HG03095 (cell line): Measurements from ENCODE around the gene CHSY1.

Source experiments
- ATAC-seq: cut with Tn5 transposase; IDR thresholded peaks from one replicate; pipeline ENCODE4 v1.9.1; 2021; ENCODE audit warnings: moderate library complexity; ENCODE audit not compliant: unreplicated experiment

CHSY1 gene

DNA sequence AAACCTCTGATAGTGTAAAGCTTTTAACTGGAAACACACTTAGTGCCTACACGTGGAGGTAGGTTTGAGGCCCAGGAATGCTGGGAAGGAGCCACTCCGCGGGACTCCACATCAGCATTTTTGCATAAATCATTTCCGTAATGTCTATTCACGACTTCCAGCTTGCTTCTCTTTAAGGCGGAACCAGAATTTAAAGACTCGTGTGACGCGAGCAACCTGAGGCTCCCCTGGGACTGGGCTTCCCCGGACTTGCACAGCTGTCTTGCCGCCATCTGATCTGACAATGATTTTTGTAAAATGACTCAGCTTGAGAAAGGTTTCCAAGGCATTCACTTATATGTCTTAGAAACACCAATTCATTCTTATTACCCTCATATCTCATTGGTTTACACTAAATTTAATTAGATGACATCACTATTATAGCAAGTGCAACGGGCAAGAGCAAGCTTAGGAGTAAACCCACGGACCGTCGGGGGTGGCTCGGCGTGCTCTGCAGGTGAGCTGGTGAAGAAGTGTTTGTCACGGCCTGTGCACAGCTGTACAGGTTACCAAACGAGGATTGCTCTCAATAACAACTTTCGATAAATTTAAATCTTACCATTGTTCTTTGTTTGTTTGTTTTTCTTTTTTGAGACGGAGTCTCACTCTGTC lies 95.2 kb downstream of the CHSY1 start:
- ATAC-seq, result peak; percentile 89

DNA sequence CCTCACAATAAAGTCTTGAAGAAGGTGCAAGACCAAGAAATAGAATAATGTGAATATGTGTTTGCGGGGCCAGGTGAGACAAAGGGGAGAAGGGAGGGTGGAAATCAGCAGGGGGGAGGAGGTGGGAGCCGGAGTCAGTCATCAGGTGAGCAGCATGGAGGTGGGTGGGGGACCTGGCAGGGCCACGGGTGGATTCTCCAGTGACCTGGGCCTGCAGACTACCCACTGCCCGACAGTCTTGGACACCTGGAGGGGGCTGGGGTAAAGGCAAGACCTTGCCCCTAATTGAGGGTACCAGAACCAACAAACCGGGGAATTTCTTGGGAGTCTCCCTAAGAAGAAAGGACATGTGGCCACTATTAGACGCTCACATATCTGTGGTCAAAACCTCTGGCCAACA lies 95.8 kb downstream of the CHSY1 start:
- peak; percentile 2 for ATAC-seq

DNA sequence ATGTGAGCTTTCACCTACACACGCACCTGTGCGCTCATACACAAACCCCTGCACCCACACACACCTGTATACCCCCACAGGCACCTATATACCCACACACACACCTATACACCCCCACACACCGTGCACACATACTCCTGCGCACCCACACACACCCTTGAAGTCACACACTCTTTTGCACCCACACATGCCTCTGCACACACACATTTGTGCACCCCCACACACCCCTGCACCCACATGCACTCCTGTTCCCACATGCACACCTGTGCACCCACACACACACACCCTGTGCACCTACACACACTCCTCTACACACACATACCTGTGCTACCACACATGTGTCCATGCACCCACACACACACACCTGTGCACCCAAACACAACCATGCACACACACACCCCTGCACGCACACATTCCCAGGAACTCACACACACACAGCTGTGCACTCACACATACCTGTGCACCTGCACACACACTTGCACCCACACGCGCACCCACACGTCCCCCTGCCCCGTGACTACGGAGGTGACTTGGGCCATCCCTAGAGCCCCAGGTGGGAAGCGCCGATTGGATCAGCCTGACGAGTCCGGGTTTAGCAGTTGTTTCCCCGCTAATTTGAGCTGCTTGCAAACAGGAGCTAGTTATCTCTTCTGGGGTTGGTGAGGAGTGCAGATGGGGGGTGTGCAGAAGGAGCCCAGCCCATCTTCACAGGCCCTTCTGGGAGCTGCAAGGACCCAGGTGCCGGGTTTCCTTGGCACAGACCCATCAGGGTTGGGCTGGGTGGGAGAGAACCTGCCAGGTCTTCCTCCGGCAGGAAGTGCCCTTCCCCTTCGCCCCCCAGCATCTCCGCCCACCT lies 97.8 kb downstream of the CHSY1 start:
- ATAC-seq, result no peak

DNA sequence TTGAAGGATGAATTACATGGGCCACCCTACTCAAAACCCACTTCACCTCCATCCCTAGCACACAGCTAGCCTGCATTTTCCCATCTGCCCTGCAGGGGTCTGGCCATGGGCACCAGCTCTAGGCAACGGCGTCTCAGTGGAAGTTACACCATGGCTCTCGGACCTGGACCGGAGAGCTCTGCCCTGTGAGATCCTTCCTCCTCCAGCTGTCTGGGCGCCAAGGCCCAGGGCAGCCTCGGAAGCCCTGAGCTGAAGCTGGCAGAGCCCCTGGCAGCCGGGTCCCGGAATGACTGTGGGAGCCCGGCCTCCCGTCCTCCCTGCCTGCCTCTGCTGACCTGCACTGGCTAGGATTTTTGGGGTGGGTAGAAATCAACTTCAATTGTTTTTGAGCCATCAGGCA lies 98.9 kb downstream of the CHSY1 start:
- no peak for ATAC-seq

DNA sequence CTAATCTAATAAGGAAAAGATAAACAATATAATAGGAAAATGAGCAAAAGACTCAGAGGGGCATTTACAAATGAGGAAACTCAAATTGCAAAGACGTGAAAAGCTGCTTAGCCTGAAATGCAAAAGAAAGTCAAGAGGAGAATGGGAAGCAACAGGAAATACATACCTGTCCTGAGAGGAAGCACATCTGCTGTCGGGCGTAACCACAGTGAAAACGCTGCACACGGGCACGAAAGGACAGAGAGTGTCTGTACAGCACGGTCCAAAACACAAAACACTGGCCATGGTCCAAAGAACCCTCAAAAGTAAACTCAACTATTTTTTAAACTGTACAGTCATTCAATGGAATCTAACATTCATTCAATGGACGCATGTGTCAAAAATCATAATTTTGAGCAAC lies 100.6 kb downstream of the CHSY1 start:
- ATAC-seq, result no peak

DNA sequence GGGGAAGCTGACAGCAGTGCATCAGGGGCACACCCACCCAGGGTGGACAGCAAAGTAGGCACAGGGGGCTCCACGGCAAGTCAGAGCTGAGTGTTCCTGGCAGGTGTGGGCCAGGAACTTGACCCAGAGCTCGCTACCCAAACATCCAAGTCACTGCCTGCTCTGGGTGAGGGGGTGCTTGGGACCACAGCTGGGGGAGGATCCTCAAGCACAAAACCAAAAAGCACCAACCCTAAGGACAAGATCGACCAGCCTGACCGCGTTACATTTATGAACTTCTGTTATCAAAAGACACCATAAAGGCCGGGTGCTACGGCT lies 101.2 kb downstream of the CHSY1 start:
- no peak for ATAC-seq

DNA sequence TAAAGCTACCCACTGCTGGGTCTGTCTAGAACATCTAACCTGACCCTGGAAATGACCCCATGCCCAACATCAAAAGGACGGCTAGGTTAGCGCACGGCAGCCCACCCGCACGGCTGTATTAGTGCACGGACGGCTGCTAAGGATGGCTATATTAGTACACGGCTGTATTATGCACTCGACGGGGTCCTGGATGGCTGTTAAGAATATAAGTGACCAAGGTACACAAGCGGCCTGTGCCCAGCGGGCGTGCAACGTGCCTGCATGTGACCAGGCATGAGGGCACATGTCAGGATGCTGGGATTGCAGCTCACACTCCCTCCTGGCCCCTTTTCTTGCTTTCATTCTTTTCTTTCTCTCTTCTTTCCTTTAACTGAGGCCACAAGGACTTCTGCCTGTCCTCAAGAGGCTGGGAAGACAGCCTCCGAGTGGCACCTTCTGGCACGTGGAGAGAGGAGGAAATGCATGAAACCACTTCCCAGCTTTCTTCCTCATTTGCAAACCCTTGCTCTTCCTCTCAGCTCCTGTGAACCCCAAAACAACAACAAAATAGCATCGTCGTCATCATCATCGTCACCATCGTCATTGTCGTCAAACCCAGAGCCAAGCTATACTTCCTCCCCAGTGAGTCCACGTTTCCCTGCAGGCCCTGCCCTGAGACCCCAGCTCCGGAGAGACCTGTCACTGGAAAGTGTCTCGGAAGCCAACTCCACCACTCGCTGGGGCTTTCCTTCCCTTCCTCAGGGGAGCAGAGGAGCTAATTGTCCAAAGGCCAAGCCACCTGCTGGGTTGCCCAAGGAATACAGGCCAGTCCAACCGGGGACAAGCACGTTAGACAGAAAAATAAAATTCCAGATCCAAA lies 101.8 kb downstream of the CHSY1 start:
- no peak for ATAC-seq

DNA sequence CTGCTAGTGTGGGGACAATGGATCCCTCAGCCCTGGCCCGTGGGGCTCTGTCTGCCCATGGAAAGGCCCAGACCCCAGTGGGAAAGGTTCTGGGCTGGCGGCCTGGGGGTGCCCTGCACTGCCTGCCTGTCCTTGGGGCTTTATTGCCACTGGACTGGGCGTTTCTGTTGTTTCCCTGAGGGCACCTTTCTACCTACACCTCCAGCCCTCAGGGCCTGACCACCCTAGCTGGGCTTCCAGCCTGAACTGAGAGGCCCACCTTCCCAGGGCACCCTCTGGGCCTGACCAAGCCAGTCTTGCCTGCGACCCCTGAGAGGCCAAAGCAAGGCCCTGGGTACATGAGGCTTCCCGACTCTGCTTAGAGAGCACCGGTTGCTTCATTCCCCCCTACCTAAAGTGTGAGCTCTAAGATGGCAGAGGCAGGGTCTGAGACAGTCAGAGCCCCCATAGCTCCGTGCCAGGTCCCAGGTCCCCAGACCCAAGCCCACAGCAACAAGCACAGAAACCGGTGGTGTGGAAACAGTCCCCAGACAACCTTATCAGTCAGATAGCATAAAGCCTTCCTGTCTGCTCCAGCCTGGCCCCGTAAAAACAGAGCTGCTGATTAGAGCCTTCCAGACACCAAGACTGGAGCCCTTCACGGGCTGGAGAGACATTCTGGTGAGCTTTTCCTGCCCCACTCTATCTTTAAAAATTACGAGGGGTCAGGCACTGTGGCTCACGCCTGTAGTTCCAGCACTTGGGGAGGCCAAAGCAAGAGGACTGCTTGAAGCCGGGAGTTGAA lies 102.8 kb downstream of the CHSY1 start:
- ATAC-seq, result no peak

DNA sequence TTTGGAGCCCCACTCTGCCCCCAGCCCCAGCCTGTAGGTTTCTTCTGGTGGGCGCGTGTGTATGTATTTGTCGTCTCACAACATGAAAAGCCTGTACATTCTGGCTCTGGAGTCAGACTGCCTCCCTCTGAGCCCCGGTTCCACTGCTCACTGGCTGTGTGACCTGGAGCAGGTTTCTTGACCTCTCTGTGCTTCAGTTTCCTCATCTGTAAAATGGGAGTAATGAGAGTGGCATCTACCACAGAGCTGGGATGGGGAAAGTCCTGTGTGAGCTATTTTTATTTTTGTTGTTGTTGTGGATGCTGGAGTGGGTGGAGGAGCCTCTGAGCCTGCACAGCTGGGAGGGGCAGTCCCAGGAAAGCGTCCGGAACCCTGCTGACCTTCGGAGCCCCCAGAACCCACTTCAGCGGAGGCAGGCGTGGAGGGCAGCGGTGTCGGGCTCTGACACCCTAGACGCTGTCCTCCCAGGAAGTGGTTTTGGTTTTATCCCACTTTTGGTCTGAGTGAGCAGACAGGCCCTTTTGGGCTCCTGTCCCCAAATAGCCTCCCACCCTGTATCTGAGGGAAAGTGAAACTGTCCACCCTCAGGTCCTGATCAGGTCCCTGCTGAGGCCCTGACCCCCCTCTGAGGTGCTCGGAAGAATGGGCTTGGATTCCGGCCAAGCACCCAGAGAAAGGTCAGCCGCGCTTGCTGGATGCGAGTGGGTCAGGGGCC lies 103.5 kb downstream of the CHSY1 start:
- ATAC-seq, result peak; percentile 57

DNA sequence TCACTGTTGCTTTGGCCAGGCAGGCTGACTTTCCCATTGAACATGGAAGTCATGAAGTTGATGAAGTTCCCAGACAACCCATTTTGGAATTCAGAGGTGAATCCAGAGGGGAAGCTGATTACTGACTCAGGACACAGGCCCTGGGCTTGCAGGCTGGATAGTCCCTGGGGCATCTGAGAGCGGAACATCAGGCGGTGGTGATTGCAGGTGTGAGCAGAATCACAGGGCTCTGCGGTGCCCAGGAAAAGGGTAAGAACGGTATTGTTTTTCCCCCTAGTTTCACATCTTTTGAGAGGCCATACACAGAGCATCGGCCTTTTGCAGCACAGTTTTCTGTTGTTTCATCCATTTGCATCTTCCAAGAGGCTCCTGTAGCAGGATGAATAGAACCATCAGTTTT lies 104.7 kb downstream of the CHSY1 start:
- ATAC-seq, result no peak

DNA sequence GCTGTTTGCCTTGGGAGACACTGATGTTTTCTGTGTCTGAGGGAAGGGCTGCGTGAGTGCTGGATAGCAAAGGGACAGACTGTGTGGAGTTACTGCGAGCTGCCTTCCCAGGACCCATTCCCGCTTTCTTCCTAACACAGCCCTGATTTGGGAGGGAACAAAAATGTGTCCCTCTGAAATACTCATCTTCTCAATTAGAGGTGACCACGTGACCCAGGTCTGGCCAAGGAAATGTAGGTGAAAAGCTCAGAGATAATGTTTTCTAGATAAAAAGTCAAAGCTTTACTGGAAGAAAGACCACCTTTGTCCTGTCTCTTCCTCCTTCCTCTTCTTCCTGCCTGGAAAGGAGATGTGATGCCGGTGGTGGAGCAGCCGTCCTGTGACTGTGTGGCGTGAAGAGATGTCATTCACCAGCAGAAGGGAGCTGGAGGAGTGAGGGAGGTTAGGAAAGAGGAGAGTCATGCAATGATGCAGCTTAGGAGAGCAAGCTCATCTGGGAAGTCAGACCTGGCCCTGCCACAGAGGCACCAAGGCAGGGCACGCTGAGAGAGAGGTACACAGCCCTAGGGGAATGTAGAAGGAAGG lies 105.6 kb downstream of the CHSY1 start:
- no peak for ATAC-seq

DNA sequence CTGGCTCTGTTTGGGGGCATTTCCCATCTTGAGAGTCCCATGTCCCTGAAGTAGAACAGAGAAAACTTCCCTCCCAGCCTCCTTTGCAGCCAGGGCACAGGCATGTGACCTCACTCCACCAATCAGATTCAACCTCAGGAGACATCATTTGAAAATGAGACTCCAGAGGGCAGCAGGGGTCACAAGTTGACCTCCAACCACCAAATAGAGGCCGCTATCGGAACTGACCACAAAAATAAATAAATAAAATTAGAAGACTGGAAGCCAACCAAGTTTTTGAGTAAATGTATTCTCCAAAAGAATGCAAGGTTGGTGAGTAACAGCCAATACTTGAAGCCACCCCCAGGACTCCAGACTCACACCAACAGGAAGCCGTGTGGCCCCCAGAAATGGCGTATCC lies 106.5 kb downstream of the CHSY1 start:
- ATAC-seq, result no peak

DNA sequence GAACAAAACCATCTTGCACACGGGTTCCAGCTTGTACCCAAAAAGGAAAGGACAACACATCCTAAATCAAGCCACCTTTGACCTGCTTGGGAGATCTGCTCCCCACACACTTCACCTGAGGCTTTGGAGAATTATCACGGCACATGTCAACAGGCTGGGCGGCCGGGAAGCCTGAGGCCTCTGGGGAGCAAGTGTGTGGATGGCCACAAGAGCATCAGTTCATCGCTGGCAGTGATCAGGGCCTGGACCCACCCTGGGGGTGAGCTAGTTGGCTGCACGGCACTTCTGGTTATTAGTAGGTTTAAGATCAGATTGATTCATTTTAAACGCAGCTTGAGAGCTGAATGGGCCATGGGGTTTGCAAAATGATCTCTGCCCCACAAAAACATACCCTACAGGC lies 108.5 kb downstream of the CHSY1 start:
- no peak for ATAC-seq

DNA sequence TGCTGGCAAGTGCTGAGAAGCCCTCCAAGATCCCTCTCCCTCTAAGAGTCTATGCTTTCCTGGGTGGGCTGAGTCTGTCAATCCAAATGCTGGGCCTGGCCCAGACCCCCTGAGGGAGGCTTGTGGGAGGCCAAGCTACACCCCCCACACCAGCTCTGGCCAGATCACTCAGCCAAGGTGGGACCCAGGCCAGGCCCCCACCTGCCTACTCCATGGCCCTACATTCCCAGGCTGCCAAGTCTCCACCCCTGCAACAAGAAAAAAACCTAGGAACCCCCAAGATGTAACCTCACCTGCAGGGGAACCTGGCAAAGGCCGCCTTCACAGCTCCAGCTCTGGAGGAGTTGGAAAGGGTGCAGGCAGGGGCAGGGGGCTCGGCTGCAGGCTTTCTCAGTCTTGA lies 109.1 kb downstream of the CHSY1 start:
- ATAC-seq, result no peak

DNA sequence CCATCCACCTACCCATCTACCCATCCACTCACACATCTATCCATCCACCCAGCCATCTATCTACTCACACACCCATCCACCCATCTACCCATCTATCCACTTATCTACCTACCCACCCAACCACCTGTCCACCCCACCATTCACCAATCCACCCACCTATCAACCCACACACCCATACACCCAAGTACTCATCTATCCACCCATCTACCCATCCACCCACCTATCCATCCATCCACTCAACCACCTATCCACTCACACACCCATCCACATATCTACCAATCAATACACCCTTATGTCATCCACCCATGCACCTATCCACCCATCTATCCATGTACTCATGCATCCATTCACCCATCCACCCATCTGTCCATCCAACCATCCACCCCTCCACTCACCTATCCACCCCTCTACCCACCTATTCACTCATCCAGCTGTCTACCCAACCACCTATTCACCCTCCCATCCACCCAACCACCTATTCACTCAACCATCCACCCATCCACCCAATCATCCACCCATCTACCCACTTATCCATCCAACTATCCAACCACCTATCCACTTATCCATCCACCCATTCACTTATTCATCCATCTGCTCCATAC lies 109.8 kb downstream of the CHSY1 start:
- no peak for ATAC-seq

DNA sequence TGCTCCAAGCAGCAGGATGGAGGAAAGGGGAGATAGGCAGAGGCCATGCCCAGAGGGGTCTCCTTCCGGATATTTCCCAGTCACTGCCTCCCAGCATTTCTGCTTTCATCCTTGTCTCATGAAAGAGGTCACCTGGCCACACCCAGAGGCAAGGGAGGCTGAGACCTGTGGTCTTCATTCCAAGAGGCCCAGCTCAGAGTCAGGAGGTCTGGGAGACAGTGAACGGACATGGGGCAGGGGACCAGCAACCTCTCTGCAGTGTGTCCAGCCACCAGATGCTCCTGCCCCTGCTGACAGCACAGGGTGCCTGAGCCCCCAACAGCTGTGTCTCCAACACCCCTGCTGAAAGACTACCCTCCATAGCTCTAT lies 111.2 kb downstream of the CHSY1 start:
- ATAC-seq, result no peak

DNA sequence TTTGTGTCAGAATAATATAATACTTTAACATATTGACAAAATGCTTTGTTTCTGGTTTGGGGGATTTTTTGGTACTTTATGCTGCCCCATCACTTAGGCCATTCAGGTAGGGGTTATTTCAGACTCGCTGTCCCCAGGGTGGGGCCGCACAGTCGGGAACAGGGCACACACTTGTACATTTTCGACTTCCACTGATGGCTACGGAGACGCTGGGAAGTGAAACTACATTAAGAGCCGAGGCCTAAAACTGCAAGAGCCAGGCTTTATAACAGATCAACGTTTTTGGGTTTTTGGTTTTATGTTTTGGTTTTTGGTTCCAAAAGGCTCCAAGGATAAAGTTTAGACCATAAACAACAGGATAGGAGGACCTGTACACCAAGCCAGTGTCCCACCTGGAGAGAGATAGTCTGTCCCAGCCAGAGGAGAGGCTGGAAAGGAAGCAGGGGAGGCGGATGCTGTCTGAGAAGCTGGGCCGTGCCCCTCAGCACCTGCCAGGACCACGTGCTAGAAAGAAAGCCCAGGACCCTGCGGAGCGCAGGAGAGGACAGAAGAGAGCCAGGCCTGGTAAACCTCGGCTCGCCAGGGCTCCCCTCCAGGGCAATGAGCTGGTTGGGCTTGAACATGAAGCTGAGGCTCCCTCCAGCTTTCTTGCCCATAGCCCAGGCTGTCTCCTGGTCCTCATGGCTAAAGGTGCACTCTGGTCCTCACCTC lies 111.7 kb downstream of the CHSY1 start:
- ATAC-seq, result no peak

DNA sequence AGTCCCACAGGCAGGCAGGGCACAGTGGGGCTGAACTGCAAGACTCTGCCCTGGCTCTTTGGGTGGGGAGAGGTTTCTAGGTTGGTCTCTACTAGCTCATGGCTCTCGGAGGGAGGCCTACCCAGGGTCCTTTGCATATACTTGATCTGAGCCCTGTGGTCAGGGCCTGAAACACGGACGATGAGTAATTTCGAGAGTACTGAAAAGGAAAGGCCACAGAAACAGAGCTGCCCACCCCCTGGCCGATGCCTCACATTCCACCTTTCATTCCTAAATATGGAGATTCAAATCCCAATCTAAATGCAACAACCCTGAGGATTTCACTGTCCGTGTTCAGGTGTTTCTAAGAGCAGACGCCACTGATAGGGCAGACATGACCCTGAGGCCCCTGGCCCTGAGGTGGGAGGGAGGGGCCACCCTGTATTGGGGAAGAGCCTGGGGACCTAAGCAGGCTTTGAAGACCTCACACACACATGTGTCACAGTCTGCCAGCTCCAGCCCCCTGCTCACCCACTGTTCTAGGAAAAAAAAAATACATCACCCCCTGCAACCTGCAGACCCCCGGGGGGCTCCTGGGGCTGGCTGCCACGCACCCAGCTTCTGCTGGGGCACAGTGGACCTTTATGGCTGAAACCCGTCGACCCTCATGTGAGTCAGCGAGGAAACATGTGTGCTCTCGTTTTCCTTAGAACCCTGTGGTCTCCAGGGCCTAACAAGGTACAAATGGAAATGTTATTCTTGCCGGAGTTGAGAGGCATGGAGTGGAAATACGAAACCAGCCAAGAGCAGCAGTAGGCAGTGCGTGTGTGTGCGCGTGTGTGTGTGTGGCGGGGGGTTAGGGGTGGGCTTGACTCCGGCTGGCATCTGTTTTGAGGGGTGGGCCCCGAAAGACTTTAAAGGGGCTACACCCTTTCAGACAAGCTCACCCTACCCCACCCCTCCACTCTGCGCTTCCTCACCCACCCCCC lies 112.7 kb downstream of the CHSY1 start:
- ATAC-seq, result peak; percentile 68
